Activated CD8-positive, alpha-beta memory T cell treated with anti-CD3 and anti-CD28 coated beads, Interleukin-2, amount 50 U/mL, for 1 hour (primary cell): ENCODE results near the gene INTS15.
"Not testable (repeated sequence)": the region's sequence is repeated elsewhere in the genome, so short reads cannot be mapped to it uniquely, and the experiment has no call there.

Experiments
- DNase-seq: peaks from one replicate; pipeline ENCODE4 v3.0.0-alpha.2; 2020; ENCODE audit errors: extremely low read depth

INTS15 gene

DNA sequence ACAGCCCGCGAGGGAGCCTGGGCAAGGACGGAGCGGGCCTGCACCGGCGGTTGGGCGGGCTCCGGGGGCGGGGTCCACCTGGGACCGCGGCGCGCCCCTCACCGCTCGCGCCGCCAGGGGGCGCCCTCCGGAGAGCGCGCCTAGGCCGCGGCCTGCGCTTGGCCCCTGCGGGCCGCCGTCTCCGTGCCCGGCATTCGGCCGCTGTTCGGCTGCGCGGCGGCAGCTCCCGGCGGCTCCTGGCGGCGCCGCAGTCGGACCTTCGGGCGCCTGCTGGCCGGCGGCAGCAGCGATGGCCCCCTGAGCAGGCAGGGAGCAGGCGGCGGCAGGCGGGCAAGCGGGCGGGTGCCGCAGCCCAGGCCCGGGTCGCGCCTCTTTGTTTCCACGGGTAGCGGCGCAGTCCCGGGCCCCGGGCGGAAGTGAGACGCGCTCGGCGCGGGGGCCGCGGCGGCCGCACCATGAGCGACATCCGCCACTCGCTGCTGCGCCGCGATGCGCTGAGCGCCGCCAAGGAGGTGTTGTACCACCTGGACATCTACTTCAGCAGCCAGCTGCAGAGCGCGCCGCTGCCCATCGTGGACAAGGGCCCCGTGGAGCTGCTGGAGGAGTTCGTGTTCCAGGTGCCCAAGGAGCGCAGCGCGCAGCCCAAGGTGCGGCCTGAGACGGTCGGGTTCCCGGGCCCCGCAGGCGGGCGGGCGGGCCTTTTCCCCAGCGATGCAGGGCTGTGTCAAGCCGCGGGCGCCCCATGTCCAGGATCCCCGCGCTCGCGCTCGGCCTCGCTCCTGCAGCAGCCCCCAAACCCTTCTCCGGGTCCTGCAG, at the start of gene INTS15:
Gene INTS15 (plus strand): TSS at position 193 of the 816 bp plus-strand sequence. CDS start 263 bp downstream, at position 456.
- peak; percentile 33 for DNase-seq

DNA sequence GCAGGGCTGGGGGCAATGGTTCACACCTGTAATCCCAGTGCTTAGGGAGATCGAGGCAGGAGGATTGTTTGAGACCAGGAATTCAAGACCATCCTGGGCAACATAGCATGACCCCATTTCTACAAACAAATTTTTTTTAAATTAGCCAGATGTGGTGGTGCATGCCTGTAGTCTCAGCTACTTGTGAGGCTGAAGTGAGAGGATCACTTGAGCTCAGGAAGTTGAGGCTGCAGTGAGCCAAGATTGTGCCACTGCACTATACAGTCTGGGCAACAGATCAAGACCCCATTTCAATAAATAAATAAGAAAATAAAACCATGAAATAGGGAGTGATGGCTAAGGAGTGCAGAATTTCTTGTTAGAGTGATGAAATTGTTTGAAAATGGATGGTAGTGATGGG, 47.5 kb upstream of the INTS15 start:
- no peak for DNase-seq

DNA sequence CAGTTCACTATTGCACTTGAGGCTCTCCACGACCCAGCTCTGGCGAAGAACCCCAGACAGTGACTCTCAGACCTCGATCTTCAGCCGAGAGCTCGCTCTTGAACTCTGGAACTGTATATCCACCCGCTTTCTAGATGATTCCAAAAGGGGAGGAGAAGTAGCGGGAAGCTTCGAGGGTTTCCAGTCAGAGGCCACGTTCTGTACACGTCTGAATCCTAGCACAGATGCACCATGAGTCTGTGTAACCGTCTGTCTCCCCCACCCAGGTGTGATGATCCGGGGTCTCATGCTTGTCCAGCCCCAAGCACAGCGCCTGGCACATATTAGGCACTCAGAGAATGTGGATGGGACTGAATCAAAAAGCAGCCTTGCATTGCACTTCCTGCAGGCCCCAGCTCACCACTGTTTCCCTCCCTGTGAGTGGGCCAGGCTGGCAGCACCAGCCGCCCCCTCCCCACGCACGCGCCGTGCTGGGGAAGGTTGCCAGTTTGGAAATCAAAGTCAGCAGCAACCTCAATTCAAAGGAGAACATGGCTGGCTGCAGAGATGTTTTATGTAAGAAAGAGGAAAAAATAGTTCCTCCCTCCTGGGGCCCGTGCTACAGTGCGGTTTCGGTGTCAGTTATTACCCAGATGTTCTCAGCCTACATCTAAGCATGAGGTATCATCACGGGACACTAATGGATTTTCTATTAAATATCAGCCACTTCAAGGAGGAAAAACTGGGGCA, 44.3 kb upstream of the INTS15 start:
- DNase-seq: no peak

DNA sequence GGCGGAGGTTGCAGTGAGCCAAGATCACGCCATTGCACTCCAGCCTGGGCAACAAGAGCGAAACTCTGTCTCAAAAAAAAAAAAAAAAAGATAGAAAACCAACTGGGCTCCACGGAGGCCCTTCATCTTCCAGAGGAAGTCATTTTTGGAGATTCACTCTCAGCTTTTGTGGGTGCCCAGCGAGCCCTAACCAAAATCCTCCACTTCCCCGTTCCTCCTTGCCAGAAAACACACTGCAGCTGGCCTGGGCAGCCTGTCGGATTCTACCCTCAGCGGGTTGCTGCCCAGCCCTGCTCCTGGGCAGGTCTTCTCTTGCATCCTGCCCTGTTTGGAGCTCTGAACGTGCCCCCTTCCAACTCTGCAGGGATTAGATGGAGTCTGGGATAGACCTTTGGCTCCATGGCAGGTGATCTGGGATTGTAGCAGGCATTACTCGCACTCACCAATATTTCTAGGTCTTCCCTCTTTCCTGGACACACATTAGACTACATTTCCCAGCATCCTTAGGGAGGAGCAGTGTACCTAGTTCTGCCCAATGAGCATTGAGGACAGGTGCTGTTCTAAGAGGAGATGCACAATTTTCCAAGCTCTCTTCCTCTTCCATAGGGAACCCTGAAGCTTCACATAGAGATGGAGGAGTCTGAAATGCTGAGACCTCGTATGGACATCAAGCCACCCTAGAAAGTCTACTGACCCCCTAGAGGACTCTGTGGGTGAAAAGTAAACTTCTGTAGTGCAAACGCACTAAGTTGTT, 43.1 kb upstream of the INTS15 start:
- DNase-seq: no peak

DNA sequence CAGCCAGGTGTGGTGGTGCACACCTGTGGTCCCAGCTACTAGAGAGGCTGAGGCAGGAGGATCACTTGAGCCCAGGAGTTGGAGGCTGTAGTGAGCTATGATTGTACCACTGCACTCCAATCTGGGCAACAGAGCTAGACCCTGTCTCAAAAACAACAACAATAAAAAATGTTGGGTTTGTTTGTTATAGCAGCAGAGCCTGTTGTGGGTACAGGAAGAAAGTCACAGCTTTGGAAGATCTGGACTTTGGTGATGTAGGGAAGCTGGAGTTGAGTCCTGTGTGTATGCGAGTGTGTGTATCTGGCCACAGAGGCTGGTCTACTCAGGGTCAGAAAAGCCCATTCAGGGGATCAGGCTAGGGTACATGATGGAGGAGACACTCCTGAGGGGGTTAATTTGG, 42.4 kb upstream of the INTS15 start:
- no peak for DNase-seq

DNA sequence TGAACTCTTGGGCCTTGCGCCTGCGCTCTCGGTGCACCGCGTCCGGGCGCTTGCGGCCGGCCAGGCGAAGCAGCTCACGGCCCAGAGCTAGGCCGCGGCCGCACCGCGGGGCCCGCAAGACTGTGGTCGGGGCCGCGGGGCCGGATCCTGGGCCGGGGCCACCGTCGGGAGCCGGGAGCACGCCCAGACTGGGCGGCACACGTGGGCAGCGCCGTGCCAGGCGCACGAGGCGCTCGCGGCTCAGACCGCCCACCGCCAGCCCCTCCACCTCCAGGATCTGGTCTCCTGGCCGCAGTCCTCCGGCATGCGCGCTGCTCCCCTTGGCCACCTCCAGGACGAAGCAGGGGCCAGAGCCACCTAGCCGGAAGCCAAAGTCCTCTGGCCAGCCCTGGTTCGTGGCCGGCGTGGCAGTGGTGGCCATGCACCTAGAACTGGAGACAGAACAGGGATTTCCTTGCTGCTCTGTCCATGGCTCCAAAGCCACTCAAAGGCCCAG, 38.8 kb upstream of the INTS15 start, which contains the start of gene GRID2IP:
Gene GRID2IP (minus strand): TSS at position 446 of the 496 bp plus-strand sequence. CDS start 25 bp downstream, at position 421.
- no peak for DNase-seq

DNA sequence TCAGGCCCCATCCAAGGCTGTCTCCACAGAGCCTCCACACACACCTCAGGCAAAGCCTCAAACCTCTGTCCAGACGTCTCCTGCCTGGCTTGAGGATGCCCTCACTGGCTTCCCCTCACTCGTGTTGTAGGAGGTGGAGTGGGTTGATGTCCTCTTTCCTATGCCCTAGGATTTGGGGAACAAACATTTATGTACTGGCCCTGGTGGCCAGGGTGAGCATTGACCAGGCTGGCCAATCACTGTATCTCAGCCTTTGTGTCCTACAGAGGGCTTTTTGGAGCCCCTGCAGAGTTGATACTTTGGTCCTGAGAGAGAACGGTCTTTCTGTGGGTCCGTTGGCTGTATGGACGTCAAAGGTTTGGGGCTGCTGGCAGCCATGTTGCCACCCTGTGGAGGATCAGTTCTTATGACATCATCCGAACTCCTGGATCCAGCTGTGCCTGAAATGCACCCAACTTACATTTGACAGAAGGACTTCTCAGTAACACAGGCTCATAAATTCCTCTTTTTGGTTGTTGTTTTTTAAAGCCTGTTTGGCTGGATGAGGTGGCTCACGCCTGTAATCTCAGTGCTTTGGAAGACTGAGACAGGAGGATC, 36.3 kb upstream of the INTS15 start:
- DNase-seq: no peak

DNA sequence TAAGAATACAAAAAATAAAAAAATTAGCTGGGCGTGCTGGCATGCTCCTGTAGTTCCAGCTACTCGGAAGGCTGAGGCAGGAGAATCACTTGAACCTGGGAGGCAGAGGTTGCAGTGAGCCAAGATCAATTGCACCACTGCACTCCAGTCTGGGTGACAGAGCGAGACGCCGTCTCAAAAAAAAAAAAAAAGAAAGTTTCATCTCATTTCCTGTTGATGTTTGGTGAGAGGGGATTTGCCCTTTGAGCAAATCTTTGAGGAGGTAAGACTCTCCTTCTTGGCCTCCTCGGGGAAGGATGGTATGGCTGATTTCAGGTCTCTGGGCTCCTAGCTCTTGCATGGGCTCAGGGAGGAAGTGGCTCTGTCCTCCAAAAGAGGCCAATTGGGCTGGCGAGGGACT, 35.0 kb upstream of the INTS15 start:
- no peak for DNase-seq

DNA sequence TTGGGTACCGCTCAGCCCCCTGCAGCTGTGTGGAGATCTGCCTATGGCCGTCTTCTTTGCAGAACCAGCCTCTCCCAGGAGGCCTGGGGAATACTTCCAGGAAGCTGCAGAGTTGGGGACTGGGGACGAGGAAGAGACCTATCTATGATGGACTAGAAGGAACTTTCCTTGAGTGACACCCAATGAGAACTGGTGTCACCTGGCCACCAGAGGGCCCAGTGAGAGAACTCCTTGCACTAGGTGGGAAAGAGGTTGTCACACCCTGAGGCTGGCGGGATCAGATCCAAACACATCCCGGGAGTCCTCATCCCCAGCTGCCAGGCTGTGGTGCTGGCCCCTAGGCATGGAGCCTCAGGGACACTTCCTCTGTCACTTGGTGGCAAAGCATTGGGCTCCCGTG, 33.6 kb upstream of the INTS15 start:
- no peak for DNase-seq

DNA sequence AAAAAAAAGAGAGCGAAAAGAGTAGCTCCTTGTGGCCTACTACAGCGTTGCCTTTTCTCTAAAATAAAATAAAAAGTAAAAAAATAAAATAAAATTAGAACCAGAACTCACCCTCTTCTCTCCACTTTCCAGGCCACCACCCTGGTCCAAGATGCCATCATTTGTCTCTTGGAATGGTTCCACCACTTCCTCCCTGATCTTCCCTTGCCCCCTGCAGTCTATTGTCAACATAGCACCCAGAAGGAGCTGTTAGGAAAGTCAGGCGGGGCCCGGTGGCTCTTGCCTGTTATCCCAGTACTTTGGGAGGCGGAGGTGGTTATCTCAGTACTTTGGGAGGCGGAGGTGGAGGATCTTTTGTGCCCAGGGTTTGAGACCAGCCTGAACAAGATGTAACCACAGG, 31.0 kb upstream of the INTS15 start:
- no peak for DNase-seq

DNA sequence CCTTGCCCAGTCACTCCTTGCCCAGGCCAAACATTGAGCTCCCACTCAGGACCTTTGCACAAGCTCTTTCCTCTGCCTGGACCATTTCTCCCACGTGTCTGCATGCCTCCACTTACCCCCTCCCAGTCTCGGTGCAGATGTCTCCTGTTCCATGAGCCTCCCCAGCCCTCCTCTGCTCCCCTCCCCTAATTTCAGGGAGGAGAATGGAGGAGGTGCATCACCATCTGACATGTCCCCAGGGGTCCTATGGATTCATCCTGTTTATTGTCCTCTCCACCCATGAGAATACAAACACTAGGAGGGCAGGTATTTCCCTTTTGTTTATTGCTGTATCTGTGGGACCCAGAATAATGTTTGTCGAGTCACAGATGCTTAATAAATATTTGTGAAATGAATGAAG, 29.9 kb upstream of the INTS15 start:
- DNase-seq: no peak

DNA sequence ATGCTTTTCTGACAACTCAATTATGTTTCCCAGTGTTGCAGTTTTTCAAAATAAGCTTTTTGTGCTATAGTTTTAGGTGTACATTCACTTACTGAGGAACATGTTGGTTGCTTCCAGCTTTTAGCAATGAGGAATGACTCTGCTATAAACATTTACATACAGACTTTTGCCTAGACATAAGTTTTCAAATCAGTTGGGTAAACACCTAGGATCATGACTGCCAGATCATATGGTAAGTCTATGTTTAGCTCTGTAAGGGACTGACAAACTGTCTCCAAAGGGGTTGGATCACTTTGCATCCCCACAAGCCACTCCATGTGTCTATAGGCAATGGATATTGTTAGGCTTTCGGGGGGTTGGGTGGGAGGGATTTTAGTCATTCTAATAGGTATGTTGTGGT, 27.7 kb upstream of the INTS15 start:
- DNase-seq: no peak

DNA sequence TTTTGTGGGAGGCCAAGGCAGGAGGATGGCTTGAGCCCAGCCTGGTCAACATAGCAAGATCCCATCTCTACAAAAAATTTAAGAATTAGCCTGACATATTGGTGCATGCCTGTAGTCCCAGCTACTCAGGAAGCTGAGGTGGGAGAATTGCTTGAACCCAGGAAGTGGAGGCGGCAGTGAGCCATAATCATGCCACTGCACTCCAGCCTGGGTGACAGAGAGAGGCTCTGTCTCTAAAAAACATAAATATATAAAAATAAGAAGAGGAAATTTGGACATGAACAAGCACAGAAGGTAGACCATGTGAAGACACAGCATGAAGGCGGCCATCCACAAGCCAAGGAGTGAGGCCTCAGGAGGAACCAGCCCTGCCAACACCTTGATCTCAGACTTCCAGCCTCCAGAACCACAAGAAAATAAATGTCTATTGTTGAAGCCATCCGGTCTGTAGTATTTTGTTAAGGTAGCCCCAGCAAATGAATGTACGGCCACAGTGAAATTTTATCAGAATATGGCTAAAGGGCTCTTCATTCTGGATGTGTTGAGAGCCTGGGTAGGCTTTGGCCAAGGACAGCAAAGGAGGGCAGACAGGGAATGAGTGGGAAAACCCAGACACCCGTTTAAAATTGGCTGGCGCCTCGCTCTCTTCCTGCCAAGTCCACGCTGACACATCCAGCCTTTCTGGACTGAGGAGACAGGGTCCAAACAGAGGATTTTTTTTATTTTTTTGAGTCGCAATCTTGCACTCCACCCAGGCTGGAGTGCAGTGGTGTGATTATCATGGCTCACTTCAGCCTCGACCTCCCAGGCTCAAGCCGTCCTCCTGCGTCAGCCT, 25.7 kb upstream of the INTS15 start:
- no peak for DNase-seq

DNA sequence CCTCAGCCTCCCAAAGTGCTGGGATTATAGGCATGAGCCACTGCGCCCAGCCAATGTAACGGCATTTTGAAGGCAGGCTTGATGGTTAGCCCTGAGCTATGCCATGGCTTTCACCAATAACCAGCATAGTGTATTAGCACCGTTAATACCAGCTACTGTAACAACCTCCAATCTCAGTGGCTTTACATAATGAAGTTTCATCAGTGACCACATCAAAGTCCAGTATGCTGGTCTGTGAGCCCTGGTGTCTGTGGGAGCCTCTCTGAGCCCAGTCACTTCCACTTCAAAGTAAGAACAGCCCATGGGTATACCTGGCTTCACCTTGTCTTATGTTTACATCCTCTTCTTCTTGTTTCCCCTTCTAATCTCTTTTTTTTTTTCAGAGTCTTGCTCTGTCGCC, 24.2 kb upstream of the INTS15 start:
- no peak for DNase-seq

DNA sequence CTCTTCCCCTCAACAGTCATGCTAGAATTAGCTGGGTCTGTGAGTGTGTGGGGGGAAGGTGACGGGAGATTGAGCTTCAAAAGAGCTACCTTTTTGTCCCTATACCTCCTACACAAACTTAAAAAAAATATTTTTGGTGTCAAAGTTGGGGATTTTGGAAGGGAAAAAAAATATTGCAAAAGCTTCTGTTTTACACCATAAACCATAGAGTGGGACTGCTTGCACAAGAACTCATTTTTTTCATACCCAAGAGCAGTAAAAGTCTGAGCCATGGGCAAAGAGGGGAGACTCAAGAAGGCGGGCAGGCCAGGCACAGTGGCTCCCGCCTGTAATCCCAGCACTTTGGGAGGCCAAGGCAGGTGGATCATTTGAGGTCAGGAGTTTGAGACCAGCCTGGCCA, 21.9 kb upstream of the INTS15 start:
- no peak for DNase-seq

DNA sequence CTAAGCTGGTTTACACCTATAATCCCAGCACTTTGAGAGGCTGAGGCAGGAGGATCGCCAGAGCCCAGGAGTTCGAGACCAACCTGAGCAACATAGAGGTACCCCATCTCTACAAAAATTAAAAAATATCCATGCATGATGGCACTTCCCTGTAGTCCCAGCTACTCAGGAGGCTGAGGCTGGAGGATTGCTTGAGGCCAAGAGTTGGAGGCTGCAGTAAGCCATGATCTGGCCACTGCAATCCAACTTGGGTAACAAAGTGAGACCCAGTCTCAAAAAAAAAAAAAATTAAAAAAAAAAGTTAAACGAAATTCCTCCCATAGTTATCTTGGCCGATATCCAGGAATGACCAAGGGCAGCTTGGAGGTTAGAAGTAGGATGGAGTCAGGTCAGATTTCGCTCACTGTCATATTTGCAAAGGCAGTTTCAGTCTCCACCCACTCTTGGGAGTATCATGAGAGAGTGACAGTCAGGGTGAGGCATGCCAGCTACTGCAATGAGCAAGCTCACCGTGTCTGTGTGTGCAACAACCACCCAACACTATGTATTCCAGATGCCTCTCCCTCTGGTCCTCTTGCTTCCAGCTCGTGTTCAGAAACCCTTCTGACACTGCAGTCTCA, 18.6 kb upstream of the INTS15 start:
- no peak for DNase-seq

DNA sequence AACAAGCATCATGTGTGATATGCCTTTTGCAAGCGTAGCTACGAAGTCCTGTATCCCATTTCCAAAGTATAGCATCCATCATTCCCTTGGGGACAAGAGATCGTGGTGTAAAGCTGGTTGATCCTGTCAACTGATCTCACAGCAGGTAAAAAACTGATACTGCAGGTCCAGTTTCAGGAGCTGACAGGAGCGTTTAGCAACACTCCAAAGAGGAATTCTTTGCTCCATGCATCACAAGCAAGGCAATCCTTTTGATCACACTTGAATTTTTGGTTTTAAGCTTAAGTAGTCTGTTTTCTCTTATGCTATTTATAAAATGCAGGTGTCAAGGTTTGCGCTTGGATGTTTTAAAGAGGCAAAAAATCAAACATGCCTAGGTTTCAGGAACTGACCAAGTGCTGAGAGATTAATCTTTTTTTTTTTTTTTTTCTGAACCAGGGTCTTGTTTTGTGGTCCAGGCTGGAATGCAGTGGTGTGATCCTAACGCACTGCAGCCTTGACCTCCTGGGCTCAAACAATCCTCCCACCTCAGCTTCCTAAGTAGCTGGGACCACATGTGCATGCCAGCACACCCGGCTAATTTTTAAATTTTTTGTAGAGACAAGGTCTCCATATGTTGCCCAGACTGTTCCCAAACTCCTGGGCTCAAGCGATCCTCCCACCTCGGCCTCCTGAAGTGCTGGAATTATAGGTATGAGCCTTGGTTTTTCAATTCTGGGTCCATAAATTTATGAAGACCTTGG, 14.4 kb upstream of the INTS15 start:
- DNase-seq: no peak

DNA sequence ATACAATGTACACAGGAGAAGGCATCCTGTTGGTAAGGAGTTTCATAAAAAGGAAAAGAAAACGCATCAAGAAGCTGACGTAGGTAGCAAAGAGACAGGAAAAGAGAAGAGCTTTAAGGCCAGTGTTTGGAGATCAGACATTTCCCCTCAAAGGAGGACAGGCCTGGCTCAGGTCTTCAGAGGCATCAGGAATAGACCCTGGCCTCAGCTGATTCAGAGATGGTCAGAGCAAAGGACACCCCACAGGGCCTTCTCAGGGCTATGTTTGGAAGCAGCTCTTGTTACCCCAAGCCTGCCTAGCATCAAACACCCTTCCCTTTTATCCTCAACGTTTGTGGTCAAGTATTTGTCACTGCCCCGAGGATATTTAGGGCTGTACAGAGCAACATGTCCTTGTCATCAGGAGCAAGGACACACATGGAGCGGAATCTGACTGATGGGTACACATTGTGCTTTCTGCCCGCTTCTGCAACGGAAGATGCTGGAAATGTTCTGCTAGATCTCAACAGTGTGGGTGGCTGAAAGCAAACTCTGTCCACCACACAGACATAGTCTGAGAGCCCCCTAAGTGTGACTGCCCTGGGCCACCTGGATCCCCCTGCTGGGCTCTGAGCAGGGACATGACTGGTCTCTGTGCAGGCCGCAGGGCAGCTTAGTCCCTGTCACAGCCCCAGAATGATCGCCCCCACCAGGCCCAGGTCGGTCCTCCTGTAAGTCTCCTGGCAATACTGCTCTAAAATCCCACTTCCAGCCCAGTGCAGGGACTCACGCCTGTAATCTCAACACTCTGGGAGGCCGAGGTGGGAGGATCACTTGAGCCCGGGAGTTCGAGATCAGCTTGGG, 13.6 kb upstream of the INTS15 start:
- no peak for DNase-seq

DNA sequence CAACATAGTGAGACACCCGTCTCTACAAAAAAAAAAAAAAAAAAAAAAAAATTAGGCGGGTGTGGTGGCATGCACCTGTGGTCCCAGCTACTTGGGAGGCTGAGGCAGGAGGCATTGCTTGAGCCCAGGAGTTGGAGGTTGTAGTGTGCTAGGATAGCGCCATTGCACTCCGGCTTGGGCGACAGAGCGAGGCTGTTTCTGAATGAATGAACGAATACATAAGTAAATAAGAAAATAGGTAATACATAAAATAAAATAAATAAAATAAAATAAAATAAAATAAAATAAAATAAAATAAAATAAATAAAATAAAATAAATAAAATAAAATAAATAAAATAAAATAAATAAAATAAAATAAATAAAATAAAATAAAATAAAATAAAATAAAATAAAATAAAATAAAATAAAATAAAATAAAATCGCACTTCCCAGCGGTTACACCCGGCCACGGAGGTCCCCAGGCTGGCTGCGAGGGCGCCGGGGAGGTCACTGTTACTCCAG, 12.9 kb upstream of the INTS15 start:
- DNase-seq: not testable (repeated sequence)
